GM10248 (cell line): ENCODE measurements around the gene MACF1.

Experiments
- CTCF ChIA-PET: fragments of 300-600 bp; sonication (Branson Sonifier 250); formaldehyde crosslinking; extraction: SDS; loops from one replicate; lab custom pipeline; 2021; ENCODE audit warnings: antibody characterized with exemption; lab: Yijun Ruan, JAX
- POLR2A ChIA-PET: fragments of 350-650 bp; sonication (Branson Sonifier 250); formaldehyde crosslinking; extraction: SDS; loops from one replicate; lab custom pipeline; 2020; ENCODE audit warnings: antibody characterized with exemption; lab: Yijun Ruan, JAX
- DNase-seq: peaks from one replicate; pipeline ENCODE4 v3.0.0; 2012; ENCODE audit errors: extremely low spot score
- TF ChIP-seq, protein P1 (sequence below): IDR thresholded peaks from 2 replicates; pipeline ENCODE4 v1.5.1; 2012; ENCODE audit warnings: mild to moderate bottlenecking, low read depth; ENCODE audit errors: extremely low read depth, missing control alignments, control extremely low read depth

MACF1 gene

DNA sequence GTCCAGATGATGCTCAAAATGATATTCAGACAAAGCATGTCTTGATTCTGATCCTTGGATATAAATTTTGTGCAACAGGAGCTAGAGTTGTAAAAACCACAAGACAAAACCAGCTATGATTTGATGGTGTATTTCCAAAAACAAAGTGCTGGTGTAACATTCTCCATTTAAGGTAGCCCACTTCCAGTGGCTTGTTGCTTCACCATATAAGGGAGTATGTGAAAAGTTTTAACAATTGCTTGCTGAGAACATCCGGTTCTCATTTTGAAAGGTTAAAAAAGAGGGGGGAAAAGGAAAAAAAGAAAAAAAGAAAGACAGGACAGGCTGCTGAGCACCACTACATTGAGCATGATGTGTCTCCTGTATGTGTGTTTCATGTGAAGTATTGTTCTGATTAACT lies 123.6 kb downstream of the MACF1 start:
- ChIA-PET POLR2A (no interaction called here), CTCF (interaction anchor here (1.0 to 2.4 kb wide), 4 partner anchors 10 to 229 kb away, joined by 3 to 10 read pairs (median 3); no protein-coding TSS in a partner anchor)
- DNase-seq, result no peak
- TF ChIP-seq, protein P1, sequence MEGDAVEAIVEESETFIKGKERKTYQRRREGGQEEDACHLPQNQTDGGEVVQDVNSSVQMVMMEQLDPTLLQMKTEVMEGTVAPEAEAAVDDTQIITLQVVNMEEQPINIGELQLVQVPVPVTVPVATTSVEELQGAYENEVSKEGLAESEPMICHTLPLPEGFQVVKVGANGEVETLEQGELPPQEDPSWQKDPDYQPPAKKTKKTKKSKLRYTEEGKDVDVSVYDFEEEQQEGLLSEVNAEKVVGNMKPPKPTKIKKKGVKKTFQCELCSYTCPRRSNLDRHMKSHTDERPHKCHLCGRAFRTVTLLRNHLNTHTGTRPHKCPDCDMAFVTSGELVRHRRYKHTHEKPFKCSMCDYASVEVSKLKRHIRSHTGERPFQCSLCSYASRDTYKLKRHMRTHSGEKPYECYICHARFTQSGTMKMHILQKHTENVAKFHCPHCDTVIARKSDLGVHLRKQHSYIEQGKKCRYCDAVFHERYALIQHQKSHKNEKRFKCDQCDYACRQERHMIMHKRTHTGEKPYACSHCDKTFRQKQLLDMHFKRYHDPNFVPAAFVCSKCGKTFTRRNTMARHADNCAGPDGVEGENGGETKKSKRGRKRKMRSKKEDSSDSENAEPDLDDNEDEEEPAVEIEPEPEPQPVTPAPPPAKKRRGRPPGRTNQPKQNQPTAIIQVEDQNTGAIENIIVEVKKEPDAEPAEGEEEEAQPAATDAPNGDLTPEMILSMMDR, result no peak

DNA sequence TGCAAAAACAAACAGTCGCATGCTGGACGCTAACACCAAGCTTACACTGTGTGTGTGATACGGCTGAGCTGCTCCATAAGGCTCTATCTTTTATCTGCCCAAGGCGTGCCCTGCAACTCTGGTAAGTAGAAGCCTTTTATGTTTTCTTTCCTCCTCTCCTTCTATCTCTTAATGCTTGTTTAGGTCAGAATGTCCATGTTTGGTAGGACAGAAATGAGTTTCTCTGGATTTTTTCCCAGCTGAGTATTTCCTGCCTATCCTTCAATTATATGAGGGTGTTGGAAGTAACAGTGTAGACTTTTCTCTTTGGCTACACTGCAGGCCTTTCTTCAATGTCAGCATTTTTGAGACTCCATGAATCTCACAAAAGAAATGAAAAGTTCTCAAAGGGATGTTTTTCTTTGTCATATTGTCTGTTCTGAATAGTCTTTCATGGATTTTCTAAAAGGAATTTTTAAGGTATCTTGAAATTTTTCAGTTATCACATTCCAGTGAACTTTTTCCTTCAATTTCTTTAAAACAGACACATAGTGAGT lies 124.2 kb downstream of the MACF1 start:
- POLR2A ChIA-PET, result no interaction called here
- CTCF ChIA-PET, result interaction anchor here (1.0 to 2.4 kb wide), 3 partner anchors 11 to 35 kb away, joined by 3 to 10 read pairs (median 4); no protein-coding TSS in a partner anchor

DNA sequence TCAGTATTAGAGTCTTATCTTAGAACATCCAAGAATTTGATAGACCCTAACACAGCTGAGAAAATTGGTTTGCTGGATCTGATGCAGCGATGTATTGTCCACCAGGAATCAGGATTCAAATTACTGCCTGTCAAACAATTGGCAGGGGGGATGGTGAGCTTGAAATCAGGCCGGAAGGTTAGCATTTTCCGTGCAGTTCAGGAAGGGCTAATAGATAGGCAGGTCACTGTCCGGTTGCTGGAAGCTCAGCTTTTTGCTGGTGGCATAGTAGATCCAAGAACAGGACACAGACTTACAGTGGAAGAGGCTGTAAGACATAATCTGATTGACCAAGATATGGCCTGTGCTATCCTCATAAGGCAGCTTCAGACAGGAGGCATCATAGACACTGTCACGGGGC lies 127.2 kb downstream of the MACF1 start:
- DNase-seq, result no peak
- ChIA-PET POLR2A (no interaction called here), CTCF (interaction anchor here (1.0 to 2.0 kb wide), 3 partner anchors 8 to 32 kb away, joined by 3 to 5 read pairs (median 5); no protein-coding TSS in a partner anchor)
- TF ChIP-seq, protein P1, result no peak

More for the DNA sequence above, 124.2 kb downstream of the MACF1 start:
- TF ChIP-seq, protein P1, result no peak
- DNase-seq, result no peak

DNA sequence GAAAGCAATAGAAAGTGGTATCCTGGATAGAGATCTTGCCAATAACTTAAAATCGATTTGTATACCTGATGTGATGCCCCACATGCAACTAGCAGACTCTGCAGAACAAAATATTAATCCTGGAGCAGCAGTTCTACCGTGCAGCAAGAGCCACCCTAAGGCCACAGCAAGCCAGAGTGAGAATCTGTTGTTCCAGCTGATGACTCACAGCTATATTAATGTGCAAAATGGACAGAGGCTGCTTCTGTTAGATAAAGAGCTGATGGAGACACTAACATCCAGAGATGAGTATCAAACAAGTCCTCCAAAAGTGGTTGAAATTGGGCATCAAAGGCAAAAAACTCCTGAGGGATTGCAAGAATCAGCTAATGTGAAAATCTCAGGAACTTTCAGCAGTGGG lies 127.8 kb downstream of the MACF1 start:
- TF ChIP-seq, protein P1, result no peak
- DNase-seq, result no peak
- ChIA-PET CTCF (interaction anchor here (1.0 to 1.2 kb wide), 2 partner anchors 11 to 32 kb away, joined by 3 read pairs; no protein-coding TSS in a partner anchor), POLR2A (no interaction called here)

DNA sequence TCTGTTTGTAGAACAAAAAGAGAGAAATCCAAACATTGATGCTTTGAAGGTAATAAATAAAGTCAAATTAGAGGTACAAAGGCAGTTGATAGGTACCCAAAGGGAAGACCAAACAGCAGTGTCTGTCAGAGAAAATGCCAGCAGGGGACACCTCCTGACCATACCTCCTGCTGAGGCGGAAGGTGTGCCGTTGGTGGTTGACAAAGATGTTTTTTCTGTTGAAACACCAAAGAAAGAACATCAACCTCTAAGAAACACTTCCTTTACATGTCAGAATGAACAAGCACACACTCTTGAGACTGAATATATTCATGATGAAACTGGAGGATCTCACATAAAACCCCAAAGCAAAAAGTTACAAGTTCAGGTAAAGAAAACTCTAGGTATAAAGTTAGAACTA lies 128.3 kb downstream of the MACF1 start:
- no peak for DNase-seq
- TF ChIP-seq, protein P1, result no peak
- POLR2A ChIA-PET, result no interaction called here
- CTCF ChIA-PET, result interaction anchor here (1.2 kb wide), 1 partner anchor 11 kb away, joined by 3 read pairs; no protein-coding TSS in a partner anchor

DNA sequence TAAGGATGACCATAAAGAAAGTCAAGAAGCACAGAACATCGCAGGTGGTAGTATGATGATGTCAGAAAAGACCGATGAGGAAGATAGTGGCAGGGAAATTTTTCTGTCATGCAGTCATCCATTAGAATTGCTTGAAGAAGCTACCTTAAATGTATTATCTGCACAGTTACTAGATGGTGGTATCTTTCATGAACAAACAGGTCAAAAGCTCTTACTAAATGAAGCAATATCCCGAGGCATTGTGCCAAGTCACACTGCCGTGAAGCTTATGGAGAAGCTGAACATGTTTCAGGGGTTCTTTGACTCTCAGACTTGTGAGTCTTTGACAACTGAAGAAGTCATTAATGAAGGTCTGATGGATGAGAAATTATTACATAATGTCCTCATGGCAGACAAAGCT lies 128.8 kb downstream of the MACF1 start:
- ChIA-PET CTCF (interaction anchor here (0.6 to 1.2 kb wide), 2 partner anchors 12 to 61 kb away, joined by 3 read pairs; no protein-coding TSS in a partner anchor), POLR2A (no interaction called here)
- no peak for DNase-seq
- TF ChIP-seq, protein P1, result no peak
